Skeletal muscle tissue (tissue), 4 donors: ENCODE data around the gene TBCK. TPM values are rescaled to one million over a fixed set of nuclear protein-coding genes. Genes with fewer than 3 reads are reported as not detected.

Experiments used
- H3K27ac ChIP-seq: one replicate; pipeline ENCODE4 v1.7.0; 2013; ENCODE audit warnings: mild to moderate bottlenecking, low read depth, low read length, inconsistent platforms
- H3K27me3 ChIP-seq, 3 donors: one replicate each; pipeline ENCODE4 v1.7.0; 2013; ENCODE audit warnings: low read length in 3 of 3; ENCODE audit not compliant: control insufficient read depth in 3 of 3, insufficient read depth in 3 of 3
- H3K36me3 ChIP-seq, 3 donors: one replicate each; pipeline ENCODE4 v1.7.0; 2013; ENCODE audit warnings: low read length in 3 of 3; ENCODE audit not compliant: control insufficient read depth in 3 of 3, insufficient read depth in 3 of 3
- H3K4me1 ChIP-seq, 3 donors: one replicate each; pipeline ENCODE4 v1.7.0; 2013; ENCODE audit warnings: low read length in 3 of 3, mild to moderate bottlenecking in 3 of 3; ENCODE audit not compliant: control insufficient read depth in 3 of 3, insufficient read depth in 3 of 3
- H3K4me3 ChIP-seq, 3 donors: one replicate each; pipeline ENCODE4 v1.7.0; 2013; ENCODE audit warnings: low read length in 3 of 3
- H3K9ac ChIP-seq, 3 donors: one replicate each; pipeline ENCODE4 v1.7.0; 2013; ENCODE audit warnings: low read length in 3 of 3, mild to moderate bottlenecking in 3 of 3, moderate library complexity in 2 of 3, low read depth in 1 of 3
- H3K9me3 ChIP-seq, 3 donors: one replicate each; pipeline ENCODE4 v1.7.0; 2013; ENCODE audit warnings: low read length in 3 of 3; ENCODE audit not compliant: control insufficient read depth in 3 of 3
- total RNA-seq: library from RNA; depleted of rRNA; stranded (reverse); fragments of >200 nt; gene quantifications from one replicate; pipeline ENCODE4 v1.2.3, GENCODE V29; 2014
- donor health status: Osteomylitis.

The TBCK gene
- total RNA-seq, 1 donor from 2014 or later, result 55.8 TPM

DNA sequence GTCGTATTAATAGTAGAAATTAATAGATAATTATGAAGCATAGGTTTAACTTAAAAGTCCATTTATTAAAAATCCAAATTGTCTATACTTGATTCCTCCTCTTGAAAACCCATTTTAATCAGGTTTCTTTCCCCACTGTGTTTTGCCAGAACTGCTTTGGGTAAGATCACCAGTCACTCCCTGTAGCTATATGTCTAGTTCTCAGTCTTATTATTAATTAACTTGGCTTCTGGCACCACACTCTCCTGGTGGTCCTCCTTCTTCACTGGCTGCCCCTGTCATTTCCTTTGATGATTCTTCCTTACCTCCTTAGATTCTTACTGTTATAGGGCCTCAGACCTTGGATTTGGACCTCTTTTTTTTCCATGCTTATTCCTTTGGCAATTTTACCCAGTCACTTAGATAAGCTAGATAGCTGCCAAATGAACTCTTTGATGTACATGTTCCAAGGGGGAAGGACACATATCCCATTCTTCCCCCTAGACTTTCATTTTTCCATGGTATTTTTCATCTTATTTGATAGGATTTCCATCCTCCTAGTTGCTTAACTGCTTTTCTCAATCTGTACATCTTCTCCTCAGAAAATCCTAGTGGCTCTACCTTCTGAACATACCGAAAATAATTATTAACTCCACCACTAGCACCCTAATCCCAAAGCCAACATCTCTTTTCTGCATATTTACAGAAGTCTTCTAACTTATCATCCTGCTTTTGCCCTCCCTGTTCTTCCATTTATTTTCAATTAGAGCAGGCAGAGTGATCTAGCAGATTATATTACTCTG, 28.0 kb upstream of the TBCK start:
- H3K27ac ChIP-seq, result no peak overlapping the region
- H3K9ac ChIP-seq, result no peak overlapping the region
- H3K27me3 ChIP-seq, result no peaks in the 10 kb centered on the region
- no peak overlapping the region for H3K4me3 ChIP-seq
- H3K9me3 ChIP-seq, result no peaks in the 10 kb centered on the region
- H3K36me3 ChIP-seq, result peaks cover 0 to 14% (median 12%) of the 10 kb centered on the region in 3 donors
- no peaks in the 10 kb centered on the region for H3K4me1 ChIP-seq

DNA sequence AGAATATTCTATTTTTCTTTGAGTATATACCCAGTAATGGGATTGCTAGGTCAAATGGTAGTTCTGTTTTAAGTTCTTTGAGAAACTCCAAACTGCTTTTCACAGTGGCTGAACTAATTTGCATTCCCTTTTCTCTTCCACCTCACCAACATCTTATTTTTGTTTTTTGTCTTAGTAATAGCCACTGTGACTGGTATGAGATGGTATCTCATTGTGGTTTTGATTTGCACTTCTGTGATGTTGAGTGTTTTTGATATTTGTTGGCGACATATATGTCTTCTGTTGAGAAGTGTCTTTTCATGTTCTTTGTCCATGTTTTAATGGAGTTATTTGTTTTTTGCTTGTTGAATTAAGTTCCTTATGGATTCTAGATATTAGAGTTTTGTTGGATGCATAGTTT, 24.8 kb upstream of the TBCK start:
- Histone ChIP-seq H3K9me3 (no peaks in the 10 kb centered on the region), H3K27ac (no peak overlapping the region), H3K27me3 (no peaks in the 10 kb centered on the region), H3K4me3 (no peak overlapping the region), H3K36me3 (peaks cover 13 to 26% (median 19%) of the 10 kb centered on the region in 3 donors), H3K9ac (no peak overlapping the region), H3K4me1 (no peaks in the 10 kb centered on the region)

- Histone ChIP-seq H3K27ac (no peak overlapping the region), H3K4me3 (no peak overlapping the region), H3K36me3 (peaks cover 13 to 32% (median 23%) of the 10 kb centered on the region in 3 donors), H3K27me3 (no peaks in the 10 kb centered on the region), H3K9ac (no peak overlapping the region), H3K9me3 (no peaks in the 10 kb centered on the region), H3K4me1 (no peaks in the 10 kb centered on the region)
These were observed 23.4 kb upstream of the TBCK start for GRCh38 chr4:106339431-106339830.

DNA sequence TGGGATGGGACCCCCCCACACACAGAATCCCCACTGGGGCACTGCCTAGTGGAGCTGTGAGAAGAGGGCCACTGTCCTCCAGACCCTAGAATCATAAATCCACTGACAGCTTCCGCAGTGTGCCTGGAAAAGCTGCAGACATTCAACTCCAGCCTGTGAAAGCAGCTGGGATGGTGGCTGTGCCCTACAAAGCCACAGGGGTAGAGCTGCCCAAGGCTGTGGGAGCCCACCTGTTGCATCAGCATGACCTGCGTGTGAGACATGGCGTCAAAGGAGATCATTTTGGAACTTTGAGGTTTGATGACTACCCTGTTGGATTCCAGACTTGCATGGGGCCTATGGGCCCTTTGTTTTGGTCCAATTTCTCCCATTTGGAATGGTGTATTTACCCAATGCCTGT, 22.7 kb upstream of the TBCK start:
- Histone ChIP-seq H3K27me3 (no peaks in the 10 kb centered on the region), H3K4me1 (no peaks in the 10 kb centered on the region), H3K9me3 (no peaks in the 10 kb centered on the region), H3K36me3 (peaks cover 13 to 32% (median 23%) of the 10 kb centered on the region in 3 donors), H3K4me3 (no peak overlapping the region), H3K9ac (no peak overlapping the region), H3K27ac (no peak overlapping the region)

DNA sequence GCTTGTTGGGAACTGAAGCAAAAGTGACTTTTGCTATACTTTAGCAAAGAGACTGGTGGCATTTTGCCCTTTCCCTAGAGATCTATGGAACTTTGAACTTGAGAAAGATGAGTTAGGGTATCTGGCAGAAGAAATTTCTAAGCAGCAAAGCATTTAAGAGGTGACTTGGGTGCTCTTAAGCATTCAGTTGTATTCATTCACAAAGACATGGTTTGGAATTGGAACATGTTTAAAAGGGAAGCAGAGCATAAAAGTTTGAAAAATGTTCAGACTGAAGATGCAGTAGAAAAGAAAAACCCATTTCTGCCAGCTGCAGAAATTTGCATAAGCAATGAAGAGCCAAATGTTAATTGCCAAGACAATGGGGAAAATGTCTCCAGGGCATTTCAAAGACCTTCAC, 21.9 kb upstream of the TBCK start:
- Histone ChIP-seq H3K4me1 (no peaks in the 10 kb centered on the region), H3K4me3 (no peak overlapping the region), H3K9me3 (no peaks in the 10 kb centered on the region), H3K27ac (no peak overlapping the region), H3K27me3 (no peaks in the 10 kb centered on the region), H3K36me3 (peaks cover 13 to 33% (median 27%) of the 10 kb centered on the region in 3 donors), H3K9ac (no peak overlapping the region)

GRCh38 chr4:106336618-106337017, 20.6 kb upstream of the TBCK start:
- peaks cover 13 to 40% (median 34%) of the 10 kb centered on the region in 3 donors for H3K36me3 ChIP-seq
- no peaks in the 10 kb centered on the region for H3K4me1 ChIP-seq
- no peak overlapping the region for H3K4me3 ChIP-seq
- H3K9me3 ChIP-seq, result no peaks in the 10 kb centered on the region
- no peak overlapping the region for H3K9ac ChIP-seq
- H3K27me3 ChIP-seq, result no peaks in the 10 kb centered on the region
- H3K27ac ChIP-seq, result no peak overlapping the region

DNA sequence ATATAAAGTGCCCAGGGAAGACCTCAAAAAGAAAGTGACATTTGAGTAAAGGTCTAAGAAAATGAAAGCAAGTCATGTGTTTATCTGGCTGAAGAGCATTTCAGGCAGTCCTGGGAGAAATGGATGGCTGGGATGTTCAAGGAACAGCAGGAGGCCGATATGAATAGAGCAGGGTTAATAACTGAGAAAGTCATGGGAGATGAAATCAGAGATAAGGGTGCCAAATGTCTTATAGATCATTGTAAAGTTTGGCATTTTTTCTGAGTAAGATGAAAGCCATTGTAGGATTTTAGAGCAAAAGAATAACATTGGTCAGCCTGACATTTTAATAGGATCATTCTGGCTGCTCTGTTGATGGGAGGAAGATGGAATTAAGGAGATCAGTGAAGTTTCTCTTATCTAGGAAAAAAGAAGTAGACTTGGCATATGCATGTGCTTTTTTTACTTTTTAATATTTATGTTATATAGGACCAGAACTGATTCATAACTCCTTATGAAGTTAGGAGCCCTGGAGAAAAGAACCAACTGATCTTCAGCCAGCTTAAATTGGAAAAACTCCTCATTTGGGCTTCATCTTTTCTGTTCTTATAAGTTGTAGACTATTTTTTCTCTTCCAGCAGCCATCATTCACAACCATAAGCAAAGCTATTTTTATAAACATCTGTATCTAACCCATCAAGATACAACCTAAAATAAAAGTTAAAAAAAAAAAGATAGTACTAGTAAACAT, 18.9 kb upstream of the TBCK start:
- Histone ChIP-seq H3K9ac (no peak overlapping the region), H3K4me3 (no peak overlapping the region), H3K4me1 (no peaks in the 10 kb centered on the region), H3K9me3 (no peaks in the 10 kb centered on the region), H3K27ac (no peak overlapping the region), H3K27me3 (no peaks in the 10 kb centered on the region), H3K36me3 (peaks cover 13 to 43% (median 32%) of the 10 kb centered on the region in 3 donors)

- H3K9ac ChIP-seq, result no peak overlapping the region
- no peak overlapping the region for H3K27ac ChIP-seq
- no peaks in the 10 kb centered on the region for H3K4me1 ChIP-seq
- H3K36me3 ChIP-seq, result peaks cover 6 to 44% (median 33%) of the 10 kb centered on the region in 3 donors
- H3K4me3 ChIP-seq, result no peak overlapping the region
- no peaks in the 10 kb centered on the region for H3K9me3 ChIP-seq
- H3K27me3 ChIP-seq, result no peaks in the 10 kb centered on the region
These were observed 17.2 kb upstream of the TBCK start for GRCh38 chr4:106333186-106333585.

- Histone ChIP-seq H3K27me3 (no peaks in the 10 kb centered on the region), H3K27ac (no peak overlapping the region), H3K9ac (no peak overlapping the region), H3K4me3 (no peak overlapping the region), H3K4me1 (no peaks in the 10 kb centered on the region), H3K36me3 (peaks cover 8 to 40% (median 36%) of the 10 kb centered on the region in 3 donors), H3K9me3 (no peaks in the 10 kb centered on the region)
These were observed 13.1 kb upstream of the TBCK start for GRCh38 chr4:106329041-106329618.

DNA sequence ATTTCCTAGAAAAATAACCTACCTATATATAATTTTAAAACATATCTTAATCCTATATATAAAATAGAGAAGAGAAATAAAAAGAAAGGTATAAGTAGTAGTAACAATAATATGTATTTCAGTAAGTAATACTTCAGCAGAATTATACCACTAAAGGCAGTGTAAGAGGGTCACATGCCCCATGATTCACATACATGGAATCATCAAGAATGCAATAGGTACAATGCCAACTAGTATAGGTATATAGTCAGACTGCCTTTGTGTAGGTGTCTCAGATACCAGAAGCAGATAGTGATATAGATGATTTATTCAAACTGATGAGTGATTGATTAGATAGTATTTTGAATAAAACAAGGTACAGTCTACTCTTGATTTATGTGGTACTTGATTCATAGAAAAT, 9.8 kb upstream of the TBCK start:
- H3K27me3 ChIP-seq, result no peaks in the 10 kb centered on the region
- no peak overlapping the region for H3K27ac ChIP-seq
- H3K4me1 ChIP-seq, result no peaks in the 10 kb centered on the region
- no peak overlapping the region for H3K4me3 ChIP-seq
- no peaks in the 10 kb centered on the region for H3K9me3 ChIP-seq
- H3K9ac ChIP-seq, result no peak overlapping the region
- peaks cover 8 to 28% (median 24%) of the 10 kb centered on the region in 3 donors for H3K36me3 ChIP-seq
